ENCODE results near the gene KCNK16.

Gene KCNK16

GRCh38 chr6:39322306-39322850 lies at the start of gene KCNK16:
Gene KCNK16, minus strand, starts transcription at chr6:39322702. Its CDS starts 162 bp downstream, at chr6:39322540.
- H3K27me3 Mint-ChIP-seq = peaks cover 20% of the 10 kb centered on the region
- peaks cover 2% of the 10 kb centered on the region for H3K4me1 Mint-ChIP-seq
- no peak for ATAC-seq (ENCODE audit: low read depth)
- no peak within 1 kb of the TSS for H3K27ac Mint-ChIP-seq
- no peaks in the 10 kb centered on the region for H3K36me3 Mint-ChIP-seq
- no peaks in the 10 kb centered on the region for H3K9me3 Mint-ChIP-seq
- DNase-seq (ENCODE audit: low spot score in 2 of 2) = no peak
- no peak within 1 kb of the TSS for H3K4me3 Mint-ChIP-seq

GRCh38 chr6:39370390-39370789 lies 47.9 kb upstream of the KCNK16 start:
- Mint-ChIP-seq H3K27me3 (peaks cover 15% of the 10 kb centered on the region), H3K27ac (no peak overlapping the region), H3K4me1 (peaks cover 3% of the 10 kb centered on the region), H3K4me3 (no peak overlapping the region), H3K9me3 (no peaks in the 10 kb centered on the region), H3K36me3 (no peaks in the 10 kb centered on the region)
- ATAC-seq (ENCODE audit: low read depth) (no peak), DNase-seq (ENCODE audit: low spot score in 2 of 2) (no peak)

- no peaks in the 10 kb centered on the region for H3K36me3 Mint-ChIP-seq
- peaks cover 14% of the 10 kb centered on the region for H3K27me3 Mint-ChIP-seq
- no peak overlapping the region for H3K4me3 Mint-ChIP-seq
- DNase-seq (ENCODE audit: low spot score in 2 of 2) (no peak), ATAC-seq (ENCODE audit: low read depth) (no peak)
- peaks cover 3% of the 10 kb centered on the region for H3K4me1 Mint-ChIP-seq
- H3K27ac Mint-ChIP-seq = no peak overlapping the region
- H3K9me3 Mint-ChIP-seq = no peaks in the 10 kb centered on the region
Measured at GRCh38 chr6:39369987-39370386, 47.5 kb upstream of the KCNK16 start.

DNA sequence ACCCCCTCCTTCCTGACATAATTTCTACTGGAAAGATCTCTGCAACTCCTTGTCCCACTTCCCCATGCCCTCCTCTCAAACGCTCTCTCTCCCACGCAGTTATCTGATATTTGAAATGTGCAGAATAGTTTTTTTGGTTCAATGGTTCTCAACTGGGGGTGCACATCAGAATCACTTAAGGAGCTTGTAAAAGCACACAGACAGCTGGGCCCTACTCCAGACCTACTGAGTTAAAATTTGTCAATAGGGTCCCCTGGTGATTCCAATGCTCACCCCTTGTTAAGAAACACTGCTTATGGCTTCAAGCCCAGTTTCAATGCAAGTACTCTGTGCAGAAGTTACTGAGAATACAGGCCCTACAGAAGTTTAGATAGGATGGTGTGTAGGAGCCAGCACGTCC lies 45.2 kb upstream of the KCNK16 start:
- Mint-ChIP-seq H3K27me3 (peaks cover 15% of the 10 kb centered on the region), H3K4me1 (peaks cover 3% of the 10 kb centered on the region), H3K27ac (no peak overlapping the region), H3K4me3 (no peak overlapping the region), H3K9me3 (no peaks in the 10 kb centered on the region), H3K36me3 (no peaks in the 10 kb centered on the region)
- ATAC-seq (ENCODE audit: low read depth) = no peak
- no peak for DNase-seq (ENCODE audit: low spot score in 2 of 2)

DNA sequence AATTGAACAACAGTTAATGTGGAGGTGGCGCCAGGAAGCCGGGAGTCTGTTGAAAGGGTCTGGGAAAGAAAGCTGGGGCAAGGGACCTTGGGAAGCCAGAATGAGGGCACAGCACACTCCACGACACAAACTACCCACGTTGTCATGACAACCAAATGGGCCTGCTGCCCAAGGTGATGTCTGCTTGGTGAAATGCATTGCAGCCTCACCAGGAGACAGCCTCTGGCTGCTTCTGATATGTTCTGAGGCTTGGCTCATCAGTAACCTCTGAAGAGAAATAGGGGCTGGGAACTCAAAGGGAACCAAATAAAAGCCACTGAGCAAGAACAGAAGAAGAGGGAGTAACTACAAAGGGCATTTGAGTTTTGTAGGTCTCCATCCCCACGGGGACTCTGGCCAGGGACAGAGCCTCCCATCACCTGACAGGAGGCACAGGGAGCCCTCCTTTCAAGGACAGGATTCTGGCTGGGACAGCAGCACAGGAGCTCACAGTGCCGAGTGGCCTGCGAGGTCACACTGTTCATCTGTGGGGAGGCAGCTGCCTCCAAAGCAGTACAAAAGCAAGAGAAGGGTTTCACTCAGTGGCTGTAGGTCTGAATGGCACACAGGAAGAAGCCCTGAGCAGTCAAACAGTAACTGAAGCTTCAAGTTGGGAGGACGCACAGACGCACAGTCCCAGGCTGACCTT lies 44.6 kb upstream of the KCNK16 start:
- Mint-ChIP-seq H3K4me3 (no peak overlapping the region), H3K36me3 (no peaks in the 10 kb centered on the region), H3K27ac (no peak overlapping the region), H3K27me3 (peaks cover 15% of the 10 kb centered on the region), H3K9me3 (no peaks in the 10 kb centered on the region), H3K4me1 (peaks cover 5% of the 10 kb centered on the region)
- ATAC-seq (ENCODE audit: low read depth) (no peak), DNase-seq (ENCODE audit: low spot score in 2 of 2) (no peak)

GRCh38 chr6:39365281-39366074 lies 43.0 kb upstream of the KCNK16 start:
- ATAC-seq (ENCODE audit: low read depth) = no peak
- Mint-ChIP-seq H3K27ac (no peak overlapping the region), H3K4me1 (peaks cover 7% of the 10 kb centered on the region), H3K27me3 (peaks cover 12% of the 10 kb centered on the region), H3K4me3 (no peak overlapping the region), H3K36me3 (no peaks in the 10 kb centered on the region), H3K9me3 (no peaks in the 10 kb centered on the region)
- DNase-seq (ENCODE audit: low spot score in 2 of 2) = no peak

- no peak overlapping the region for H3K27ac Mint-ChIP-seq
- H3K4me3 Mint-ChIP-seq = no peak overlapping the region
Measured at GRCh38 chr6:39363280-39363679, 40.8 kb upstream of the KCNK16 start.

DNA sequence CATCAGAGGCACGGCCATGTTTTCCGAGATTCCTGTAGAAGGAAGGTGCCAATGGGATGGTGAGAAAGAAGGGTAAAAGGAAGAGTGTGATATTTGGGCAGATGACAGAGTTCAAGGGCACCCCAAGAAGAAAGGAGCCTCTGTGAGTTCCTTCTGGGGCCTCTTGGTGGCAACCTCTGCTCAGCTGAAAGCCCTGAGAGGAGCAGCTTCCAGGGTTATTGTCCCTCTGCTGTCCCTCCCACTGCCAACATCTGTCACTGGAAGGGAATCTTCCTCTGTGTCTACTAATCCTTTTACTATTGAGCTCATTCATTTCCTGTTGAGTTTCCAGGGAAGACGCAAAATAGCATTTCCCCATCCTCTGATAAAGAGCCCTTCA lies 40.0 kb upstream of the KCNK16 start:
- peaks cover 6% of the 10 kb centered on the region for H3K27me3 Mint-ChIP-seq
- H3K4me1 Mint-ChIP-seq = peaks cover 7% of the 10 kb centered on the region
- ATAC-seq (ENCODE audit: low read depth) = no peak
- H3K9me3 Mint-ChIP-seq = no peaks in the 10 kb centered on the region
- H3K36me3 Mint-ChIP-seq = no peaks in the 10 kb centered on the region
- no peak overlapping the region for H3K4me3 Mint-ChIP-seq
- DNase-seq (ENCODE audit: low spot score in 2 of 2) = no peak
- H3K27ac Mint-ChIP-seq = no peak overlapping the region

More at GRCh38 chr6:39363280-39363679, 40.8 kb upstream of the KCNK16 start:
- Mint-ChIP-seq H3K9me3 (no peaks in the 10 kb centered on the region), H3K4me1 (peaks cover 7% of the 10 kb centered on the region), H3K36me3 (no peaks in the 10 kb centered on the region), H3K27me3 (peaks cover 6% of the 10 kb centered on the region)
- DNase-seq (ENCODE audit: low spot score in 2 of 2) = no peak
- ATAC-seq (ENCODE audit: low read depth) = no peak

GRCh38 chr6:39361657-39362486 lies 39.4 kb upstream of the KCNK16 start:
- Mint-ChIP-seq H3K4me3 (no peak overlapping the region), H3K27me3 (peaks cover 10% of the 10 kb centered on the region), H3K27ac (no peak overlapping the region), H3K4me1 (peaks cover 7% of the 10 kb centered on the region), H3K9me3 (no peaks in the 10 kb centered on the region), H3K36me3 (no peaks in the 10 kb centered on the region)
- DNase-seq (ENCODE audit: low spot score in 2 of 2) (peak; percentile 37 to 59), ATAC-seq (ENCODE audit: low read depth) (peak; percentile 76)

GRCh38 chr6:39360378-39360777 lies 37.9 kb upstream of the KCNK16 start:
- Mint-ChIP-seq H3K27ac (no peak overlapping the region), H3K9me3 (no peaks in the 10 kb centered on the region), H3K4me3 (no peak overlapping the region), H3K4me1 (peaks cover 4% of the 10 kb centered on the region), H3K27me3 (peaks cover 7% of the 10 kb centered on the region), H3K36me3 (no peaks in the 10 kb centered on the region)
- ATAC-seq (ENCODE audit: low read depth) (no peak), DNase-seq (ENCODE audit: low spot score in 2 of 2) (no peak)

DNA sequence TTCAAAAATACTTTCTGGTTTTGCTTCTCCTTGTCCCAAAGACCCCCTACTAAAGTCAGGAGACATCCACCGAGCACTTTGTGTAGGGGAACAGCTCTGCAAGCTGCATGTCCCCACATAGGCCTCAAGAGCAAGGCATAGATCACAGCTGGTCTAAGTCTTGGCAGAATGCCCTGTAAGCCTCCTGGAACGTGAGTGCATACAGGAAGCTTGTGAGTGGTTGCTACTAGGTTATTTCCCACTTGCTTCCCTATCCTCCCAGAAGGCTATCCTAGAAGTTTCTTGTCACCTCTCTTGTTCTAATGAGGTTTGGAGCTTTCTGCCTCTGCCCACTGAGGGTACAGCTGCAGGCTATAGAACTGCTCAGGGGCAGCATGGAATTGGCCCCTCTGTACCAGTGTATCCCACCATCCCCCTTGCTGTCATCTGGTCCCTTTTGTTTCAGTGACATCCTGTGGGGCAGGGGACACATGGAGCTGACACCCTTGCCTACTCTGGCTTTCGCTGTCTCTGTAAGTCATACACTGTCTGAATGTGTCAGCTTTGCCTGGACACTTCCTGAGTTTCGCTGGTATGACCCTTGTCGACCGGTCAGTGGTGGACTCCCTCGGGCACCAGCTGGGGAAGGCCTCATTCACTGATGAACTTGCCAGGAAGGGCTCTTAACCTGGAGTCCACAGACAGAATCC lies 35.6 kb upstream of the KCNK16 start:
- Mint-ChIP-seq H3K27ac (no peak overlapping the region), H3K36me3 (no peaks in the 10 kb centered on the region), H3K27me3 (peaks cover 5% of the 10 kb centered on the region), H3K4me1 (peaks cover 4% of the 10 kb centered on the region), H3K4me3 (no peak overlapping the region), H3K9me3 (no peaks in the 10 kb centered on the region)
- DNase-seq (ENCODE audit: low spot score in 2 of 2) (no peak), ATAC-seq (ENCODE audit: low read depth) (no peak)

GRCh38 chr6:39353698-39354315 lies 31.3 kb upstream of the KCNK16 start:
- H3K4me3 Mint-ChIP-seq = no peak overlapping the region
- no peaks in the 10 kb centered on the region for H3K36me3 Mint-ChIP-seq
- H3K27me3 Mint-ChIP-seq = peaks cover 6% of the 10 kb centered on the region
- no peak for ATAC-seq (ENCODE audit: low read depth)
- no peak overlapping the region for H3K27ac Mint-ChIP-seq
- H3K9me3 Mint-ChIP-seq = no peaks in the 10 kb centered on the region
- no peaks in the 10 kb centered on the region for H3K4me1 Mint-ChIP-seq
- no peak for DNase-seq (ENCODE audit: low spot score in 2 of 2)
